Caco-2 (cell line): ENCODE measurements around the gene RNLS. TPM values are rescaled to one million over a fixed set of nuclear protein-coding genes. Genes with fewer than 3 reads are reported as not detected.

Source experiments
- BruUV-seq: library from RNA; stranded (reverse); fragments of 400-500 nt; replicated peaks from 2 replicates; lab custom pipeline; 2021; lab: Mats Ljungman, UMichigan
- CTCF ChIA-PET: fragments of 300-600 bp; sonication (Branson Sonifier 250); formaldehyde crosslinking; loops from one replicate; lab custom pipeline; 2022; ENCODE audit warnings: antibody characterized with exemption; lab: Charles Lee
- POLR2A ChIA-PET: fragments of 300-600 bp; sonication (Branson Sonifier 250); formaldehyde crosslinking; loops from one replicate; lab custom pipeline; 2022; ENCODE audit warnings: antibody characterized with exemption; lab: Charles Lee
- DNase-seq, 2 experiments: peaks; one replicate each; pipeline versions ENCODE4 v3.0.0 to v3.0.0-alpha.2; 2020 to 2022
- H3K27me3 ChIP-seq: replicated peaks from 2 replicates; pipeline ENCODE4 v1.6.0; 2011; ENCODE audit warnings: low read length; ENCODE audit not compliant: control insufficient read depth, insufficient read depth
- H3K36me3 ChIP-seq: 2 replicates; pipeline ENCODE4 v1.5.1; 2011; ENCODE audit warnings: low read length; ENCODE audit not compliant: control insufficient read depth, insufficient read depth
- H3K4me1 ChIP-seq: fragments of 250-450 bp; sonication (Bioruptor Pico); 2 replicates; pipeline ENCODE4 v1.5.1; 2020; ENCODE audit warnings: mild to moderate bottlenecking
- H3K4me3 ChIP-seq: 2 replicates; pipeline ENCODE4 v1.5.1; 2011; ENCODE audit warnings: low read depth, mild to moderate bottlenecking, control low read depth, low read length
- H3K9me3 ChIP-seq: fragments of 250-450 bp; sonication (Bioruptor Pico); 2 replicates; pipeline ENCODE4 v1.5.1; 2020; ENCODE audit warnings: mild to moderate bottlenecking, moderate library complexity
- H3K27ac Mint-ChIP-seq: one replicate; pipeline ENCODE4 v1.8.0; 2022; ENCODE audit warnings: mixed read lengths; ENCODE audit not compliant: unreplicated experiment
- H3K27me3 Mint-ChIP-seq: one replicate; pipeline ENCODE4 v1.8.0; 2022; ENCODE audit warnings: mixed read lengths; ENCODE audit not compliant: insufficient read depth, unreplicated experiment
- H3K36me3 Mint-ChIP-seq: one replicate; pipeline ENCODE4 v1.8.0; 2022; ENCODE audit warnings: mild to moderate bottlenecking, mixed read lengths; ENCODE audit not compliant: insufficient read depth, unreplicated experiment
- H3K4me1 Mint-ChIP-seq: one replicate; pipeline ENCODE4 v1.8.0; 2022; ENCODE audit warnings: low read depth, mixed read lengths; ENCODE audit not compliant: unreplicated experiment
- H3K4me3 Mint-ChIP-seq: one replicate; pipeline ENCODE4 v1.8.0; 2022; ENCODE audit warnings: mild to moderate bottlenecking, moderate library complexity, mixed read lengths; ENCODE audit not compliant: unreplicated experiment
- H3K9me3 Mint-ChIP-seq: one replicate; pipeline ENCODE4 v1.8.0; 2022; ENCODE audit warnings: mixed read lengths; ENCODE audit not compliant: unreplicated experiment
- CTCF ChIP-seq, 2 experiments: fragments of 200-600 bp in 1 of 2; IDR thresholded peaks; 1 replicate in 1 of 2; 2 replicates in 1 of 2; pipeline versions ENCODE4 v1.5.1 to v1.8.0; 2011 to 2022; ENCODE audit warnings: antibody characterized with exemption in 1 of 2, control low read depth in 1 of 2, inconsistent platforms in 1 of 2, low read depth in 1 of 2, low read length in 1 of 2, mild to moderate bottlenecking in 1 of 2, moderate library complexity in 1 of 2; ENCODE audit not compliant: insufficient read depth in 1 of 2, severe bottlenecking in 1 of 2, unreplicated experiment in 1 of 2
- intact Hi-C: fragments of 100-400 bp; cut with micrococcal nuclease; formaldehyde crosslinking; loops from one replicate; pipeline ENCODE4 v1.10.0; 2022; ENCODE audit not compliant: unreplicated experiment
- total RNA-seq: library from RNA; stranded (reverse); gene quantifications from 2 replicates; pipeline ENCODE4 v1.2.3, GENCODE V29; 2022

The RNLS gene
- total RNA-seq, 1 experiment from 2014 or later: 5.7 TPM

GRCh38 chr10:88592381-88592780, 9.3 kb upstream of the RNLS start:
- Mint-ChIP-seq H3K4me3 (no peak overlapping the region), H3K4me1 (no peaks in the 10 kb centered on the region), H3K9me3 (no peaks in the 10 kb centered on the region), H3K36me3 (no peaks in the 10 kb centered on the region), H3K27me3 (peaks cover 3% of the 10 kb centered on the region), H3K27ac (no peak overlapping the region)
- TF ChIP-seq CTCF (IDR thresholded peaks at IDR 0.05; ENCODE audit: insufficient read depth in 1 of 2, low read depth in 1 of 2, low read length in 1 of 2, severe bottlenecking in 1 of 2, unreplicated experiment in 1 of 2): no peak
- DNase-seq: no peak
- CTCF ChIA-PET: interaction anchor here (0.8 kb wide), 1 partner anchor 9 kb away, joined by 4 read pairs; the partner anchor contains the start of gene RNLS
- no peak overlapping the region for H3K4me3 ChIP-seq
- H3K9me3 ChIP-seq: no peaks in the 10 kb centered on the region
- no peaks in the 10 kb centered on the region for H3K4me1 ChIP-seq
- no peaks in the 10 kb centered on the region for H3K36me3 ChIP-seq
- BruUV-seq: no TSS peak
- intact Hi-C loops: no loop called here
- POLR2A ChIA-PET: interaction anchor here (1.4 kb wide), 1 partner anchor 9 kb away, joined by 4 read pairs; the partner anchor contains the start of gene RNLS
- no peaks in the 10 kb centered on the region for H3K27me3 ChIP-seq

- Histone ChIP-seq H3K9me3 (no peaks in the 10 kb centered on the region), H3K36me3 (no peaks in the 10 kb centered on the region), H3K4me1 (no peaks in the 10 kb centered on the region), H3K4me3 (no peak within 1 kb of the TSS), H3K27me3 (no peaks in the 10 kb centered on the region)
- no peak within 1 kb of the TSS for H3K27ac Mint-ChIP-seq
- no peak for TF ChIP-seq CTCF (IDR thresholded peaks at IDR 0.05; ENCODE audit: insufficient read depth in 1 of 2, low read depth in 1 of 2, low read length in 1 of 2, severe bottlenecking in 1 of 2, unreplicated experiment in 1 of 2)
- no peak for DNase-seq
- H3K4me1 Mint-ChIP-seq: no peaks in the 10 kb centered on the region
- H3K36me3 Mint-ChIP-seq: peaks cover 7% of the 10 kb centered on the region
- intact Hi-C loops: no loop called here
- H3K4me3 Mint-ChIP-seq: no peak within 1 kb of the TSS
- POLR2A ChIA-PET: no interaction called here
- H3K9me3 Mint-ChIP-seq: no peaks in the 10 kb centered on the region
- CTCF ChIA-PET: no interaction called here
- BruUV-seq: no TSS peak
- peaks cover 9% of the 10 kb centered on the region for H3K27me3 Mint-ChIP-seq
Measured at GRCh38 chr10:88586462-88586861, 3.3 kb upstream of the RNLS start, which contains the start of gene LIPJ. LIPJ (plus strand) TSS chr10:88586762; CDS start chr10:88590688, 3,926 bp downstream.

GRCh38 chr10:88583584-88583957, 453 bp upstream of the RNLS start:
- no peaks in the 10 kb centered on the region for H3K9me3 Mint-ChIP-seq
- TF ChIP-seq CTCF (IDR thresholded peaks at IDR 0.05; ENCODE audit: insufficient read depth in 1 of 2, low read depth in 1 of 2, low read length in 1 of 2, severe bottlenecking in 1 of 2, unreplicated experiment in 1 of 2): no peak
- POLR2A ChIA-PET: interaction anchor here (1.4 kb wide), 1 partner anchor 9 kb away, joined by 4 read pairs; no protein-coding TSS in a partner anchor

More at GRCh38 chr10:88583584-88583957, 453 bp upstream of the RNLS start:
- peak overlapping the region; percentile 85 for H3K27ac Mint-ChIP-seq
- H3K4me1 ChIP-seq: no peaks in the 10 kb centered on the region
- peaks cover 7% of the 10 kb centered on the region for H3K4me1 Mint-ChIP-seq
- H3K36me3 ChIP-seq: no peaks in the 10 kb centered on the region
- peak overlapping the region; percentile 88 for H3K4me3 Mint-ChIP-seq
- CTCF ChIA-PET: interaction anchor here (0.6 to 1.4 kb wide), 7 partner anchors 8 to 677 kb away, joined by 3 to 16 read pairs (median 4); no protein-coding TSS in a partner anchor
- H3K27me3 Mint-ChIP-seq: peaks cover 9% of the 10 kb centered on the region
- DNase-seq: no peak
- intact Hi-C loops: loop anchor here (5.0 kb wide), 2 partner anchors 209 to 229 kb away; no protein-coding TSS in a partner anchor
- H3K27me3 ChIP-seq: no peaks in the 10 kb centered on the region
- no TSS peak for BruUV-seq
- peaks cover 7% of the 10 kb centered on the region for H3K36me3 Mint-ChIP-seq
- H3K4me3 ChIP-seq: peak overlapping the region; percentile 74
- no peaks in the 10 kb centered on the region for H3K9me3 ChIP-seq
